Medulla oblongata (tissue), 1 donor: Measurements from ENCODE around the gene RMC1.
"Not testable (repeated sequence)": the region's sequence is repeated elsewhere in the genome, so short reads cannot be mapped to it uniquely, and the experiment has no call there.

Experiments
- DNase-seq: peaks from one replicate; pipeline ENCODE4 v3.0.0-alpha.2; 2015; ENCODE audit errors: extremely low spot score

Gene RMC1

GRCh38 chr18:23498117-23498516 lies 5.2 kb upstream of the RMC1 start:
- DNase-seq: no peak

- DNase-seq: peak; percentile 89
Measured at GRCh38 chr18:23498877-23499276, 4.4 kb upstream of the RMC1 start.

- DNase-seq: peak; percentile 50
Measured at GRCh38 chr18:23499291-23499781, 4.0 kb upstream of the RMC1 start.

GRCh38 chr18:23501626-23502025 lies 1.7 kb upstream of the RMC1 start:
- DNase-seq: no peak

- peak; percentile 35 for DNase-seq
Measured at GRCh38 chr18:23502516-23503037, 734 bp upstream of the RMC1 start.

- DNase-seq: no peak
Measured at GRCh38 chr18:23503963-23504344, 643 bp downstream of the RMC1 start.

GRCh38 chr18:23504720-23505119 lies 1.4 kb downstream of the RMC1 start:
- DNase-seq: no peak

GRCh38 chr18:23506393-23506792 lies 3.1 kb downstream of the RMC1 start:
- peak; percentile 31 for DNase-seq

GRCh38 chr18:23510923-23511322 lies 7.6 kb downstream of the RMC1 start:
- DNase-seq: not testable (repeated sequence)

GRCh38 chr18:23512216-23512615 lies 8.9 kb downstream of the RMC1 start:
- DNase-seq: not testable (repeated sequence)

- DNase-seq: no peak
Measured at GRCh38 chr18:23512641-23513040, 9.3 kb downstream of the RMC1 start.

- peak; percentile 95 for DNase-seq
Measured at GRCh38 chr18:23515911-23516546, 12.7 kb downstream of the RMC1 start.

- no peak for DNase-seq
Measured at GRCh38 chr18:23519734-23520133, 16.4 kb downstream of the RMC1 start.

GRCh38 chr18:23521271-23521670 lies 18.0 kb downstream of the RMC1 start:
- DNase-seq: no peak

- DNase-seq: peak; percentile 49
Measured at GRCh38 chr18:23521907-23522306, 18.6 kb downstream of the RMC1 start.

- DNase-seq: no peak
Measured at GRCh38 chr18:23523429-23524212, 20.3 kb downstream of the RMC1 start.

GRCh38 chr18:23524213-23524707 lies 20.9 kb downstream of the RMC1 start:
- DNase-seq: no peak

GRCh38 chr18:23526501-23527063 lies 23.3 kb downstream of the RMC1 start:
- no peak for DNase-seq

GRCh38 chr18:23528580-23529472 lies 25.5 kb downstream of the RMC1 start:
- DNase-seq: peak; percentile 34

GRCh38 chr18:23529604-23530003 lies 26.3 kb downstream of the RMC1 start:
- no peak for DNase-seq

- DNase-seq: no peak
Measured at GRCh38 chr18:23530195-23530594, 26.9 kb downstream of the RMC1 start.
